ENCODE data around the gene MRPL12. TPM values are rescaled to one million over a fixed set of nuclear protein-coding genes. Genes with fewer than 3 reads are reported as not detected.

Gene MRPL12
- total and polyA plus RNA-seq, 2 donors, result 3.3 to 81.3 TPM

DNA sequence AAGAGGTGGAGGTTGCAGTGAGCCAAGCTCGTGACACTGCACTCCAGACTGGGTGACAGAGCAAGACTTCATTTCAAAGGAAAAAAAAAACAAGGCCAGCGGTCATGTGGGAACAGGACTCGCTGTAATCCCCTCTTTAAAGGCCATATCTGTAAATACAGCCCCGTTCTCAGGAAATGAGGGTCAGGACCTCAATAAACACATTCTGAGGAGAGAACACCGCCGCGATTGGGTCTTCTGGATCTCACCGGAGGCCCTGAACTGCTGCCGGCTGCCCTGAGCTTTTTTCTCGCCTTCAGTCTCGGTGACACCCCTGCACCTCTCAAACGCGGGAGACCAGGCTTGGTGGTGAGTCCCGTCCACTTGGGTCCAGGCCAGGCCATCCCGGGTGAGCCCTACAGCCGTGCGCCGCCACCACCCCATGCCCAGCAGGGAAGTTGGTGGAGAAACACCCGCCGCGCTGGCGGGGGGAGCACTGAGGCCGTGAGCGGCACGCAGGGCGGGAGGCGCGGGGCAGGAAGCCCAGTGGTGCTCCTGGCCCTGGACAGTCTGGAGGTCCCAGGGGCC is 37.3 kb downstream of the MRPL12 start:
- Histone ChIP-seq H3K27ac (ENCODE audit: low read depth) (no peak overlapping the region), H3K4me3 (ENCODE audit: low read depth, low read length) (no peak overlapping the region), H3K4me1 (ENCODE audit: insufficient read depth) (no peaks in the 10 kb centered on the region), H3K36me3 (ENCODE audit: insufficient read depth) (no peaks in the 10 kb centered on the region)
- no peak for DNase-seq (ENCODE audit: extremely low spot score)
- WGBS, result 21% methylated on average over 28 of the region's 28 CpGs

DNA sequence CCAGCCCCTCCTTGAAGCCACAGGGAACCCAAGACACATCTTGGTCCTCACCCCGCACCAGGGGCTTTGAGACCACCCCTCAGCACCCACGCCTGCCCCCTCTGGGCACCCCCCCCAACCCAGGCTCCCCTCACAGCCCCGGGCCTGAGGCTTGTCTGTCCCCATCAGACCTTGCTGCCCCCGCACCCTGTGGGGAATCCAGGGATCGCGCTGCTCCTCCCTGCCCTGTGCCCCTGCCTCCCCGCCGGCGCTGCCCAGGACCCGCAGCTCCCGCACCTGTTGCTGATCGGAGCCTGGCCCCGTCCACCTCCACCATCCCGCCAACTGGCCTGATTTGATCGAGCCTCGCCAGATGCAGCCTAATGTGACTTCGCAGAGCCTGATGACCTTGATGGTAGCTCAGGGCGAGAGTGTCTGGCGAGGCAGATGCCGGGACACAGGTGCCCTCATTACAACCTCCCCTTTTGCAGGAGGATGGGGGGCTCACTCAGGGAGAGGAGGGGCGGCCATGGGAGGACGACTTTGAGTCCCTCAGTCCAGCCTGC is 38.0 kb downstream of the MRPL12 start:
- Histone ChIP-seq H3K27ac (ENCODE audit: low read depth) (no peak overlapping the region), H3K4me3 (ENCODE audit: low read depth, low read length) (no peak overlapping the region), H3K4me1 (ENCODE audit: insufficient read depth) (no peaks in the 10 kb centered on the region), H3K36me3 (ENCODE audit: insufficient read depth) (no peaks in the 10 kb centered on the region)
- DNase-seq (ENCODE audit: extremely low spot score), result no peak
- 40% methylated on average over 22 of the region's 22 CpGs for WGBS

- no peaks in the 10 kb centered on the region for H3K36me3 ChIP-seq (ENCODE audit: insufficient read depth)
- no peak overlapping the region for H3K4me3 ChIP-seq (ENCODE audit: low read depth, low read length)
- WGBS, result 50% methylated on average over 26 of the region's 26 CpGs
- no peak overlapping the region for H3K27ac ChIP-seq (ENCODE audit: low read depth)
- no peaks in the 10 kb centered on the region for H3K4me1 ChIP-seq (ENCODE audit: insufficient read depth)
- no peak for DNase-seq (ENCODE audit: extremely low spot score)
These were observed 38.7 kb downstream of the MRPL12 start for GRCh38 chr17:81741594-81742452.

Small RNA genes within 50 kb of the gene (small RNA-seq; reads per million reads assigned to genes)
- gene MIR6786, result not detected

Other genes starting within 250 kb of the MRPL12 start
- 2,267 TPM for gene ACTG1, start 190.6 kb upstream of the MRPL12 start, total RNA-seq
- 2,840 TPM for gene ACTG1, start 190.6 kb upstream of the MRPL12 start, polyA plus RNA-seq
- 0.69 TPM for gene FSCN2, start 175.0 kb upstream of the MRPL12 start, total RNA-seq
- gene FSCN2, start 175.0 kb upstream of the MRPL12 start, polyA plus RNA-seq, result 0.43 TPM
- gene FAAP100, start 151.0 kb upstream of the MRPL12 start, total RNA-seq, result 14.0 TPM
- 21.0 TPM for gene FAAP100, start 151.0 kb upstream of the MRPL12 start, polyA plus RNA-seq
- 36.5 TPM for gene NPLOC4, start 66.3 kb upstream of the MRPL12 start, total RNA-seq
- 45.3 TPM for gene NPLOC4, start 66.3 kb upstream of the MRPL12 start, polyA plus RNA-seq
- 1.2 TPM for gene TSPAN10, start 66.2 kb upstream of the MRPL12 start, total RNA-seq
- gene TSPAN10, start 66.2 kb upstream of the MRPL12 start, polyA plus RNA-seq, result 0.65 TPM
- gene PDE6G, start 46.8 kb upstream of the MRPL12 start, total RNA-seq, result not detected
- 1.2 TPM for gene PDE6G, start 46.8 kb upstream of the MRPL12 start, polyA plus RNA-seq
- 7.5 TPM for gene OXLD1, start 36.8 kb upstream of the MRPL12 start, total RNA-seq
- 47.9 TPM for gene OXLD1, start 36.8 kb upstream of the MRPL12 start, polyA plus RNA-seq
- 4.3 TPM for gene CCDC137, start 36.6 kb upstream of the MRPL12 start, total RNA-seq
- 15.9 TPM for gene CCDC137, start 36.6 kb upstream of the MRPL12 start, polyA plus RNA-seq
- gene ARL16, start 19.6 kb upstream of the MRPL12 start, total RNA-seq, result 19.7 TPM
- gene ARL16, start 19.6 kb upstream of the MRPL12 start, polyA plus RNA-seq, result 47.0 TPM
- gene HGS, start 19.4 kb upstream of the MRPL12 start, total RNA-seq, result 36.1 TPM
- 92.7 TPM for gene HGS, start 19.4 kb upstream of the MRPL12 start, polyA plus RNA-seq
- 5.7 TPM for gene SLC25A10, start 8.9 kb downstream of the MRPL12 start, total RNA-seq
- gene SLC25A10, start 8.9 kb downstream of the MRPL12 start, polyA plus RNA-seq, result 12.6 TPM
- gene GCGR, start 100.8 kb downstream of the MRPL12 start, total RNA-seq, result not detected
- gene GCGR, start 100.8 kb downstream of the MRPL12 start, polyA plus RNA-seq, result 0.16 TPM
- gene MCRIP1, start 129.9 kb downstream of the MRPL12 start, total RNA-seq, result 43.8 TPM
- gene MCRIP1, start 129.9 kb downstream of the MRPL12 start, polyA plus RNA-seq, result 190 TPM
- gene PPP1R27, start 131.7 kb downstream of the MRPL12 start, total RNA-seq, result not detected
- gene PPP1R27, start 131.7 kb downstream of the MRPL12 start, polyA plus RNA-seq, result not detected
- gene P4HB, start 157.2 kb downstream of the MRPL12 start, total RNA-seq, result 262 TPM
- 367 TPM for gene P4HB, start 157.2 kb downstream of the MRPL12 start, polyA plus RNA-seq
- 31.0 TPM for gene ARHGDIA, start 168.0 kb downstream of the MRPL12 start, total RNA-seq
- 277 TPM for gene ARHGDIA, start 168.0 kb downstream of the MRPL12 start, polyA plus RNA-seq
- 51.3 TPM for gene ALYREF, start 188.2 kb downstream of the MRPL12 start, total RNA-seq
- 47.6 TPM for gene ALYREF, start 188.2 kb downstream of the MRPL12 start, polyA plus RNA-seq
- 51.6 TPM for gene ANAPC11, start 188.4 kb downstream of the MRPL12 start, total RNA-seq
- 245 TPM for gene ANAPC11, start 188.4 kb downstream of the MRPL12 start, polyA plus RNA-seq
- gene NPB, start 198.9 kb downstream of the MRPL12 start, total RNA-seq, result 0.69 TPM
- 0.85 TPM for gene NPB, start 198.9 kb downstream of the MRPL12 start, polyA plus RNA-seq
- gene PCYT2, start 208.0 kb downstream of the MRPL12 start, total RNA-seq, result 9.8 TPM
- gene PCYT2, start 208.0 kb downstream of the MRPL12 start, polyA plus RNA-seq, result 36.0 TPM
- gene SIRT7, start 214.8 kb downstream of the MRPL12 start, total RNA-seq, result 3.9 TPM
- gene SIRT7, start 214.8 kb downstream of the MRPL12 start, polyA plus RNA-seq, result 22.7 TPM
- 7.6 TPM for gene MAFG, start 224.4 kb downstream of the MRPL12 start, total RNA-seq
- 31.3 TPM for gene MAFG, start 224.4 kb downstream of the MRPL12 start, polyA plus RNA-seq
- gene PYCR1, start 233.9 kb downstream of the MRPL12 start, total RNA-seq, result 57.2 TPM
- gene PYCR1, start 233.9 kb downstream of the MRPL12 start, polyA plus RNA-seq, result 8.1 TPM
- gene MYADML2, start 243.9 kb downstream of the MRPL12 start, total RNA-seq, result 0.42 TPM
- gene MYADML2, start 243.9 kb downstream of the MRPL12 start, polyA plus RNA-seq, result not detected

All from urinary bladder (tissue), 4 donors.